Nephron (organoid): ENCODE measurements around the gene USP12.

Experiments
- H3K27ac Mint-ChIP-seq, 3 experiments: 2 replicates each; pipeline ENCODE4 v1.8.0; 2020; ENCODE audit warnings: mixed read lengths in 3 of 3, mild to moderate bottlenecking in 2 of 3, moderate library complexity in 1 of 3
- H3K27me3 Mint-ChIP-seq: 2 replicates; pipeline ENCODE4 v1.8.0; 2021; ENCODE audit warnings: low read depth, mild to moderate bottlenecking, moderate library complexity, mixed read lengths
- H3K36me3 Mint-ChIP-seq: 2 replicates; pipeline ENCODE4 v1.8.0; 2020; ENCODE audit warnings: low read depth, mixed read lengths
- H3K4me1 Mint-ChIP-seq: 2 replicates; pipeline ENCODE4 v1.8.0; 2020; ENCODE audit warnings: mixed read lengths
- H3K4me3 Mint-ChIP-seq, 3 experiments: 2 replicates each; pipeline ENCODE4 v1.8.0; 2020; ENCODE audit warnings: mild to moderate bottlenecking in 3 of 3, mixed read lengths in 3 of 3, moderate library complexity in 2 of 3
- H3K9me3 Mint-ChIP-seq: 2 replicates; pipeline ENCODE4 v1.8.0; 2020; ENCODE audit warnings: mixed read lengths
- TF ChIP-seq, protein P1 (sequence below), 3 experiments: fragments of 200-600 bp; sonication (generic); IDR thresholded peaks; one replicate each; pipeline ENCODE4 v1.5.0; 2021; ENCODE audit warnings: antibody characterized with exemption in 3 of 3; ENCODE audit not compliant: unreplicated experiment in 3 of 3

The USP12 gene

DNA sequence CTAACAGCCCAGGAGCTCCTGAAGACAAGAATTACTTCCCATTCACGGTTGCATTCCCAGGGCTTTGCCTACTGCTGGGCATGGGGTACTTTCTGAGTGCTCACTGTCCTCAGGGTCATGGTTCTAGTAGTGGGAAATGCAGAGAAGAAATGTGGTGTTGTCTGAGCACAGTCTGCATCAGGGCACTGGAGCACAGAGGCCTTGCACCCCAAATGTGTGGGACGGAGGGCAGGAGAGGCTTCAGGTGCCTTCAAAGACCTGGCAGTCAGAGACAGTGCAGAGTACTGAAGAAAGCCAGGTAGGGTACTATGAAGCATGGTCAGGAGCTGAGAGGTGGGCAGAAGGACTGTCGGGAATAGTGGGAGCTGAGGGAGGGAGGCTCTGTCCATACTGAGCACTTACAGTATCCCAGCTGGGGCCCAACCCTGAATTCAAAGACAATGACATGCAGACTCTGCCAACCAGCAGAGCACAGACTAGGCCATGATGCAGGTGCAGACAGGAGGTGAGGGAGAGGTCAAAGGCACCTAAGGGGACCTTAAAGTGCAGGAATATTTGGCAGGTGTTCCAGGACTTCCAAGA lies 144.4 kb downstream of the USP12 start:
- no peak overlapping the region for H3K4me3 Mint-ChIP-seq

DNA sequence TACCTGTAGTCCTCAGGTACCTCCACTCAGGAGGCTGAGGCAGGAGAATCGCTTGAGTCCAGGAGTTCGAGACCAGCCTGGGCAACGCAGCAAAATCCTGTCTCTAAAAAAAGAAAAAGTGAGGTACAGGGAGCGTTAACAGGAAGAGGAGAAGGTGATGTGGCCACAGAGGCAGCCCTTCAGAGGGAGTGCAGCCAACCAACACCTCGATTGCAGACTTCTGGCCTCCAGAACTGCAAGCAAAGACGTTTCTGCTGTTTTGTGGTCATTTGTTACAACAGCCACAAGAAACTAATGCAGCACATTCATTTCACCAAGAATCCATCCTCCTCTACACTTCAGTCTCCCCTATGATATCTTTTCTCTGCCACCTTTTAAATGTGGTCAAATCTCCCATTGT lies 145.2 kb downstream of the USP12 start:
- Mint-ChIP-seq H3K27me3 (no peaks in the 10 kb centered on the region), H3K4me1 (peaks cover 20% of the 10 kb centered on the region), H3K36me3 (no peaks in the 10 kb centered on the region), H3K4me3 (no peak overlapping the region), H3K9me3 (no peaks in the 10 kb centered on the region), H3K27ac (no peak overlapping the region)
- TF ChIP-seq, protein P1, sequence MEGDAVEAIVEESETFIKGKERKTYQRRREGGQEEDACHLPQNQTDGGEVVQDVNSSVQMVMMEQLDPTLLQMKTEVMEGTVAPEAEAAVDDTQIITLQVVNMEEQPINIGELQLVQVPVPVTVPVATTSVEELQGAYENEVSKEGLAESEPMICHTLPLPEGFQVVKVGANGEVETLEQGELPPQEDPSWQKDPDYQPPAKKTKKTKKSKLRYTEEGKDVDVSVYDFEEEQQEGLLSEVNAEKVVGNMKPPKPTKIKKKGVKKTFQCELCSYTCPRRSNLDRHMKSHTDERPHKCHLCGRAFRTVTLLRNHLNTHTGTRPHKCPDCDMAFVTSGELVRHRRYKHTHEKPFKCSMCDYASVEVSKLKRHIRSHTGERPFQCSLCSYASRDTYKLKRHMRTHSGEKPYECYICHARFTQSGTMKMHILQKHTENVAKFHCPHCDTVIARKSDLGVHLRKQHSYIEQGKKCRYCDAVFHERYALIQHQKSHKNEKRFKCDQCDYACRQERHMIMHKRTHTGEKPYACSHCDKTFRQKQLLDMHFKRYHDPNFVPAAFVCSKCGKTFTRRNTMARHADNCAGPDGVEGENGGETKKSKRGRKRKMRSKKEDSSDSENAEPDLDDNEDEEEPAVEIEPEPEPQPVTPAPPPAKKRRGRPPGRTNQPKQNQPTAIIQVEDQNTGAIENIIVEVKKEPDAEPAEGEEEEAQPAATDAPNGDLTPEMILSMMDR (IDR thresholded peaks at IDR 0.05; ENCODE audit: unreplicated experiment in 3 of 3), result no peak

More for the DNA sequence above, 144.4 kb downstream of the USP12 start:
- Mint-ChIP-seq H3K27me3 (no peaks in the 10 kb centered on the region), H3K27ac (no peak overlapping the region), H3K36me3 (no peaks in the 10 kb centered on the region), H3K9me3 (no peaks in the 10 kb centered on the region), H3K4me1 (peaks cover 20% of the 10 kb centered on the region)
- TF ChIP-seq, protein P1 (IDR thresholded peaks at IDR 0.05; ENCODE audit: unreplicated experiment in 3 of 3), result no peak

DNA sequence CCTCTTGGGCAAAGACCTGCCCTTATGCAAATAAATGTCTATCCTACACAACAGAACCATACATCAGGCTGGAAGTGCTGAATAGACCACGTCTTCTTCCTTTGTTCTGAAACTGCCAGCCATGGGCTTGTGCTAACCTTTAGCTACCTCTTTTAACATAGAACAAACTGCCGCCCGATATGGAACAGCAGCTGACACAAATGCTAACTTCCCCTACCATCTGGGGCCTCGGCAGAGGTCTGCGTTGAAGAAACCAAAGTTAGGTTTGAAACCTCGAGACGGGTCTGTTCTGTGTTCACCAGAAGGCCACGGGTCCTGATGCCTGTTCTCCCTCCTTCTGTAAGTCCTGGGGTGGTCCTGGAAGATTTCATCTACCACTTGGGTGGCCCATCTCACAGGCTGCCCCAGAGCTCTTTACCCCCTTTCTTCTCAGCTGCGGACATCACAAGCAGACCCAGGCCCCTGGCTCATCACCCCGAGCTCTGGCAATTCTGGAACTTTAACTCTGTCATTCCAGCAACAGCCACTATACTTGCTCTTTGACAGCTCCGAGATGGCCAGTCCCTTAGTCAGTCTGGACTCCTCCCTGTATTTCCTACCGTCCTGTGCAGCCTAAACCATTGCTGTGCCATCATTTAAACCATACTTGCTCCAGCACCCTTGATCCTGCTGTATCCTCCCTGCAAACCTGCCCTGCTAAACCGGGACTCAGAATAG lies 146.7 kb downstream of the USP12 start:
- H3K27me3 Mint-ChIP-seq, result no peaks in the 10 kb centered on the region
- H3K9me3 Mint-ChIP-seq, result no peaks in the 10 kb centered on the region
- TF ChIP-seq, protein P1 (IDR thresholded peaks at IDR 0.05; ENCODE audit: unreplicated experiment in 3 of 3), result no peak
- H3K36me3 Mint-ChIP-seq, result no peaks in the 10 kb centered on the region
- H3K27ac Mint-ChIP-seq, result no peak overlapping the region
- H3K4me1 Mint-ChIP-seq, result peaks cover 20% of the 10 kb centered on the region
- no peak overlapping the region for H3K4me3 Mint-ChIP-seq

DNA sequence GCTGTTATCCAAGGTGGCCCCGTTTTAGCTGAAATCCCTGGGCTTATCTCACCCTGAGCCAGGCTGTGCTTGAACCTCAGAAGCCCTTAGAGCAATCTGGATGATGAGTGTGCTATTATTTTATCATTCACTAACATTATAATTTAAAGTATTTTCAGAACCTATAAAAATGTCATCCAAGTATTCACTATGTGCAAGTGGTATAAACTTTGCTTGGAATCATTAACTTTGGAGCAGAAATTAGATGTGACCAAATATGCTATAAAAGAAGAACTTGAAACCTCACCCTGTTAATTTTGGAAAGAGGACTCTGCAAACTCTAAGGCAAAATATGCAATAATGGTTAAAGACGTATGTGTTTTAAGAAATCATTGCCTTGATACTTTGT lies 147.5 kb downstream of the USP12 start:
- Mint-ChIP-seq H3K4me1 (peaks cover 20% of the 10 kb centered on the region), H3K4me3 (no peak overlapping the region), H3K27ac (no peak overlapping the region), H3K27me3 (peaks cover 4% of the 10 kb centered on the region), H3K36me3 (no peaks in the 10 kb centered on the region), H3K9me3 (no peaks in the 10 kb centered on the region)
- TF ChIP-seq, protein P1 (IDR thresholded peaks at IDR 0.05; ENCODE audit: unreplicated experiment in 3 of 3), result no peak

DNA sequence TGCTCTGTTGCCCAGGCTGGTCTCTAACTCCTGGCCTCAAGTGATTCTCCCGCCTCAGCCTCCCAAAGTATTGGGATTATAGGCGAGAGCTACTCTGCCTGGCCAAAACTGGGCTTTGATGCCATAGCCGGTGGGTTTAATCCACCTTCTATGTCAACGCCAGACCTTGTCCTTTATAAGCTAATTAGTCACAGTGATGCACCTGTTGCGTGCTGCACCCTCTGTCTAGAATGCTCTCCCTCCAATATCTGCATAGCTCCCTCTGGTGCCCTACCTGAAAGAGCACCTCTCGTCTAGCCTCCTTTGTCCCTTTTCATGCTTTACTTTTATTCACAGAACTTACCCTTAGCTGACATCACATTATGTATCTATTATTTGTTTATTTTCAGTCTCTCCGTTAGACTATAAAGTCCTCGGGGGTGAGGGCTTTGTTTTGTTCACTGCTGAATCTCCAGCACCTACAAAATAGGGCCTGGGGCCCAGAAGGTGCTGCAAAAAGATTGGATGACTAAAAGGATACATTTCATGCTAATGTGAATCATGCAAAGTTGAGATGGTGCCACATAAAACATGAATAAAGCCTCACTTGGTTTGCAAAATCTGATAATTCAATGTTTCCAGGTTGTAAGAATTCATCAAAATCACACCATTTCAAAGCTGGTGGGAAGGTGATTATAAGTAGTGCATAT lies 148.1 kb downstream of the USP12 start:
- H3K27me3 Mint-ChIP-seq, result peaks cover 4% of the 10 kb centered on the region
- no peak overlapping the region for H3K27ac Mint-ChIP-seq
- peaks cover 20% of the 10 kb centered on the region for H3K4me1 Mint-ChIP-seq
- no peaks in the 10 kb centered on the region for H3K9me3 Mint-ChIP-seq
- H3K4me3 Mint-ChIP-seq, result no peak overlapping the region
- H3K36me3 Mint-ChIP-seq, result no peaks in the 10 kb centered on the region
- TF ChIP-seq, protein P1 (IDR thresholded peaks at IDR 0.05; ENCODE audit: unreplicated experiment in 3 of 3), result no peak
